HL-60 (cell line): ENCODE data around the gene HACD1.
"Not testable (repeated sequence)": the region's sequence is repeated elsewhere in the genome, so short reads cannot be mapped to it uniquely, and the experiment has no call there.

ENCODE experiments used
- DNase-seq, 2 experiments: peaks; one replicate each; pipeline ENCODE4 v3.0.0-alpha.2; 2010 to 2020; ENCODE audit warnings: low read depth in 1 of 2, low spot score in 1 of 2
- H3K27ac ChIP-seq: fragments of 250-450 bp; sonication (Bioruptor Pico); replicated peaks from 2 replicates; pipeline ENCODE4 v1.5.1; 2020; ENCODE audit warnings: mild to moderate bottlenecking, moderate library complexity
- H3K27me3 ChIP-seq: fragments of 250-450 bp; sonication (Bioruptor Pico); 2 replicates; pipeline ENCODE4 v1.5.1; 2021; ENCODE audit warnings: mild to moderate bottlenecking, moderate library complexity; ENCODE audit not compliant: insufficient read depth, poor library complexity, severe bottlenecking
- H3K4me3 ChIP-seq: replicated peaks from 2 replicates; pipeline ENCODE4 v1.5.1; 2011; ENCODE audit warnings: mild to moderate bottlenecking, control low read depth, low read length; ENCODE audit not compliant: insufficient read depth
- GABPA ChIP-seq: IDR thresholded peaks from 2 replicates; pipeline ENCODE4 v1.6.1; 2012; ENCODE audit warnings: low read depth
- POLR2AphosphoS5 ChIP-seq: IDR thresholded peaks from 2 replicates; pipeline ENCODE4 v1.6.1; 2012; ENCODE audit warnings: low read depth
- SPI1 ChIP-seq: IDR thresholded peaks from 2 replicates; pipeline ENCODE4 v1.6.1; 2012; ENCODE audit warnings: low read depth, mild to moderate bottlenecking, borderline replicate concordance
- TF ChIP-seq, protein P1 (sequence below): IDR thresholded peaks from 2 replicates; pipeline ENCODE4 v1.6.1; 2012; ENCODE audit warnings: low read depth; ENCODE audit not compliant: insufficient replicate concordance
- TF ChIP-seq, protein P2 (sequence below): IDR thresholded peaks from one replicate; pipeline ENCODE4 v1.5.1; 2011; ENCODE audit warnings: low read length, control low read depth, inconsistent platforms; ENCODE audit not compliant: insufficient read depth

HACD1 gene

DNA sequence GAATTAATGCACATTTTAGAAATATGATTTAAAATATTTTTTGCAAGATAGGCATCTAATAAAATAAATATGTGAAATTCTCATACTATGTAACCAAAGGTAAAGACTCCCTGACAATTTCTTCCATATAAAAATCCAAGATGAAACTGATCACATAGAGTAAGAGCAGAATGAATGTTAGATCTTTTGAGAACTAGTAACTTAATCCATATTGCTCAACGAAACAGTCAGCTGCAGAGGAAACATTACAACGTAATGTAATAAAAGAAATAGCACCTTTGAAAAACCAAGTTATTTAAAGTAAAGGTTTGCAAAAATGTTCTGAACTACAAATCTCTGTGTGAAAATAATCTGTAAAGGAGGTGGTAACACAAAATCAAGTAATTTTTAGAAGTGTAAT, 28.8 kb downstream of the HACD1 start:
- DNase-seq, result no peak
- no peak overlapping the region for H3K27ac ChIP-seq
- H3K27me3 ChIP-seq, result no peaks in the 10 kb centered on the region
- TF ChIP-seq POLR2AphosphoS5 (no peak), GABPA (no peak), SPI1 (no peak)
- TF ChIP-seq, protein P1, sequence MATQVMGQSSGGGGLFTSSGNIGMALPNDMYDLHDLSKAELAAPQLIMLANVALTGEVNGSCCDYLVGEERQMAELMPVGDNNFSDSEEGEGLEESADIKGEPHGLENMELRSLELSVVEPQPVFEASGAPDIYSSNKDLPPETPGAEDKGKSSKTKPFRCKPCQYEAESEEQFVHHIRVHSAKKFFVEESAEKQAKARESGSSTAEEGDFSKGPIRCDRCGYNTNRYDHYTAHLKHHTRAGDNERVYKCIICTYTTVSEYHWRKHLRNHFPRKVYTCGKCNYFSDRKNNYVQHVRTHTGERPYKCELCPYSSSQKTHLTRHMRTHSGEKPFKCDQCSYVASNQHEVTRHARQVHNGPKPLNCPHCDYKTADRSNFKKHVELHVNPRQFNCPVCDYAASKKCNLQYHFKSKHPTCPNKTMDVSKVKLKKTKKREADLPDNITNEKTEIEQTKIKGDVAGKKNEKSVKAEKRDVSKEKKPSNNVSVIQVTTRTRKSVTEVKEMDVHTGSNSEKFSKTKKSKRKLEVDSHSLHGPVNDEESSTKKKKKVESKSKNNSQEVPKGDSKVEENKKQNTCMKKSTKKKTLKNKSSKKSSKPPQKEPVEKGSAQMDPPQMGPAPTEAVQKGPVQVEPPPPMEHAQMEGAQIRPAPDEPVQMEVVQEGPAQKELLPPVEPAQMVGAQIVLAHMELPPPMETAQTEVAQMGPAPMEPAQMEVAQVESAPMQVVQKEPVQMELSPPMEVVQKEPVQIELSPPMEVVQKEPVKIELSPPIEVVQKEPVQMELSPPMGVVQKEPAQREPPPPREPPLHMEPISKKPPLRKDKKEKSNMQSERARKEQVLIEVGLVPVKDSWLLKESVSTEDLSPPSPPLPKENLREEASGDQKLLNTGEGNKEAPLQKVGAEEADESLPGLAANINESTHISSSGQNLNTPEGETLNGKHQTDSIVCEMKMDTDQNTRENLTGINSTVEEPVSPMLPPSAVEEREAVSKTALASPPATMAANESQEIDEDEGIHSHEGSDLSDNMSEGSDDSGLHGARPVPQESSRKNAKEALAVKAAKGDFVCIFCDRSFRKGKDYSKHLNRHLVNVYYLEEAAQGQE, result no peak
- TF ChIP-seq, protein P2, sequence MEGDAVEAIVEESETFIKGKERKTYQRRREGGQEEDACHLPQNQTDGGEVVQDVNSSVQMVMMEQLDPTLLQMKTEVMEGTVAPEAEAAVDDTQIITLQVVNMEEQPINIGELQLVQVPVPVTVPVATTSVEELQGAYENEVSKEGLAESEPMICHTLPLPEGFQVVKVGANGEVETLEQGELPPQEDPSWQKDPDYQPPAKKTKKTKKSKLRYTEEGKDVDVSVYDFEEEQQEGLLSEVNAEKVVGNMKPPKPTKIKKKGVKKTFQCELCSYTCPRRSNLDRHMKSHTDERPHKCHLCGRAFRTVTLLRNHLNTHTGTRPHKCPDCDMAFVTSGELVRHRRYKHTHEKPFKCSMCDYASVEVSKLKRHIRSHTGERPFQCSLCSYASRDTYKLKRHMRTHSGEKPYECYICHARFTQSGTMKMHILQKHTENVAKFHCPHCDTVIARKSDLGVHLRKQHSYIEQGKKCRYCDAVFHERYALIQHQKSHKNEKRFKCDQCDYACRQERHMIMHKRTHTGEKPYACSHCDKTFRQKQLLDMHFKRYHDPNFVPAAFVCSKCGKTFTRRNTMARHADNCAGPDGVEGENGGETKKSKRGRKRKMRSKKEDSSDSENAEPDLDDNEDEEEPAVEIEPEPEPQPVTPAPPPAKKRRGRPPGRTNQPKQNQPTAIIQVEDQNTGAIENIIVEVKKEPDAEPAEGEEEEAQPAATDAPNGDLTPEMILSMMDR, result no peak
- H3K4me3 ChIP-seq, result no peak overlapping the region

DNA sequence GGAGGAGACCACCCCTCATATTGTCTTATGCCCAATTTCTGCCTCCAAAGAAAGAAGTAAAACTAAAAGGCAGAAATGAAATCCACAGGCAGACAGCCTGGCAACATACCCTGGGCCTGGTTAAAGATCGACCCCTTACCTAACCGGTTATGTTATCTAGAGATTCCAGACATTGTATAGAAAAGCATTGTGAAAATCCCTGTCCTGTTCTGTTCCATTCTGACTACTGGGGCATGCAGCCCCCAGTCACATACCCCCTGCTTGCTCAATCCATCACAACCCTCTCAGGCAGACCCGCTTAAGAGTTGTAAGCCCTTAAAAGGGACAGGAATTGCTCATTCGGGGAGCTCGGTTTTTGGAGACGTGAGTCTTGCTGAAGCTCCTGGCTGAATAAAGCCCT, 29.9 kb downstream of the HACD1 start:
- DNase-seq, H3K27ac ChIP-seq, H3K27me3 ChIP-seq, H3K4me3 ChIP-seq: not testable (repeated sequence)

DNA sequence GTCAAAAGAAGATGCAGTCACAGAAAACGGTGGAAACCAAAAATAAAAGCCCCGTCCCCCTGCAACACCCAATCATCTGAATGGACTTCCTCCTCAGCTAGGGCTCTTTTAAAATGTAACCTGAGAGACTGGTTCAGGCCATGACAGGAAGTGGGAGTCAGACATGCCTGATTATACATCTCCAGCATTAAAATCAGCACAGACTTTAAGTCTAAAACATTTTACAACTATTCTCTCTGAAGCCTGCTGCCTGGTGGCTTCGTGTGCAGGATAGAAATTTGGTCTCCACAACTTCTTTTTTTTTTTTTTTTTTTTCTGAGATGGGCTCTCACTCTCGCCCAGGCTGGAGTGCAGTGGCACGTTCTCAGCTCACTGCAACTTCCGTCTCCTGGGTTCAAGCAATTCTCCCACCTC, 30.3 kb downstream of the HACD1 start:
- DNase-seq, result no peak
- TF ChIP-seq, protein P1, result no peak
- TF ChIP-seq, protein P2, result no peak
- TF ChIP-seq GABPA, result no peak
- TF ChIP-seq SPI1, result no peak
- TF ChIP-seq POLR2AphosphoS5, result no peak
- Histone ChIP-seq H3K27me3 (no peaks in the 10 kb centered on the region), H3K27ac (no peak overlapping the region), H3K4me3 (no peak overlapping the region)

DNA sequence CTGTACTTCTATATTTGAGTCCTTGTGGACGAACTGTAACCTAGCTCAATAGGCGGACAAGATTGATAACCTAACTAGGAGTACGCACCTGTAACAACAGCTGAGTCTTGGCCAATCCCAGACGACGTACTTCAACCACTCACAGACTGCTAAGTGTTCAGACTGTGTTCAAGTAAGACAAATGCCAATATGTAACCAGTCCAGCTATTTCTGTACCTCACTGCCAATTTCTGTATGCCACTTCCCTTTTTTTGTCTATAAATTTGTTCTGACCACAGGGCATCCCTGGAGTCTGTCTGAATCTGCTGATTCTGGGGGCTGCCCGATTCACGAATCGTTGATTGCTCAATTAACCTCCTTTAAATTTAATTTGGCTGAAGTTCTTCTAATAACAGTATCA, 32.2 kb downstream of the HACD1 start:
- Histone ChIP-seq H3K4me3 (no peak overlapping the region), H3K27me3 (no peaks in the 10 kb centered on the region), H3K27ac (no peak overlapping the region)
- TF ChIP-seq, protein P2, result no peak
- TF ChIP-seq SPI1 (peak; percentile 74), POLR2AphosphoS5 (no peak), GABPA (no peak)
- TF ChIP-seq, protein P1, result no peak
- DNase-seq, result no peak
